Smooth muscle cell (in vitro differentiated cells): Measurements from ENCODE around the gene ITPKB. TPM values are rescaled to one million over a fixed set of nuclear protein-coding genes. Genes with fewer than 3 reads are reported as not detected.

Experiments used
- DNase-seq: peaks from one replicate; lab custom pipeline; 2025; ENCODE audit not compliant: unreplicated experiment; lab: John Stamatoyannopoulos, UW
- H2AFZ ChIP-seq: fragments of 200-600 bp; sonication (generic); 2 replicates; pipeline ENCODE4 v1.6.0; 2016; ENCODE audit warnings: antibody characterized with exemption, low read depth, mild to moderate bottlenecking
- H3F3A ChIP-seq: fragments of 200-600 bp; sonication (generic); 2 replicates; pipeline ENCODE4 v1.6.0; 2017; ENCODE audit warnings: antibody characterized with exemption, low read depth
- H3K27ac ChIP-seq: fragments of 200-600 bp; sonication (generic); 2 replicates; pipeline ENCODE4 v1.5.1; 2016; ENCODE audit warnings: low read depth, mild to moderate bottlenecking
- H3K27me3 ChIP-seq: fragments of 200-600 bp; sonication (generic); 2 replicates; pipeline ENCODE4 v1.6.1; 2016; ENCODE audit warnings: low read depth, mild to moderate bottlenecking
- H3K36me3 ChIP-seq: fragments of 200-600 bp; sonication (generic); 2 replicates; pipeline ENCODE4 v1.5.1; 2016; ENCODE audit warnings: low read depth
- H3K4me1 ChIP-seq: fragments of 200-600 bp; sonication (generic); 2 replicates; pipeline ENCODE4 v1.5.1; 2016; ENCODE audit warnings: low read depth
- H3K4me2 ChIP-seq: fragments of 200-600 bp; sonication (generic); 2 replicates; pipeline ENCODE4 v1.6.0; 2016; ENCODE audit warnings: mild to moderate bottlenecking
- H3K4me3 ChIP-seq: fragments of 200-600 bp; sonication (generic); 2 replicates; pipeline ENCODE4 v1.5.1; 2016; ENCODE audit warnings: mild to moderate bottlenecking
- H3K79me2 ChIP-seq: fragments of 200-600 bp; sonication (generic); 2 replicates; pipeline ENCODE4 v1.6.0; 2016; ENCODE audit warnings: low read depth, mild to moderate bottlenecking
- H3K9ac ChIP-seq: fragments of 200-600 bp; sonication (generic); 2 replicates; pipeline ENCODE4 v1.6.0; 2016; ENCODE audit warnings: low read depth
- H3K9me3 ChIP-seq: fragments of 200-600 bp; sonication (generic); replicated peaks from 2 replicates; pipeline ENCODE4 v1.5.1; 2016; ENCODE audit warnings: low read depth
- H4K20me1 ChIP-seq: fragments of 200-600 bp; sonication (generic); 2 replicates; pipeline ENCODE4 v1.6.0; 2016; ENCODE audit warnings: low read depth
- WGBS: methylation state at CpG from one replicate; pipeline ENCODE4 v1.1.7; 2016; ENCODE audit warnings: low lambda C conversion rate; 5-methylcytosine and 5-hydroxymethylcytosine counted together
- polyA plus RNA-seq: library from polyadenylated mRNA; unstranded; fragments of >200 nt; fragmentation: Nextera tagmentation; extraction: Ambion mirVana; gene quantifications from 2 replicates; pipeline ENCODE4 v1.2.1, GENCODE V29; 2016
- total RNA-seq: library from RNA; depleted of rRNA; stranded (reverse); fragments of >200 nt; gene quantifications from 2 replicates; pipeline ENCODE4 v1.2.3, GENCODE V29; 2014
- TF ChIP-seq, protein P1 (sequence below): fragments of 200-600 bp; sonication (generic); IDR thresholded peaks from 2 replicates; pipeline ENCODE4 v1.5.1; 2017; ENCODE audit warnings: borderline replicate concordance, mild to moderate bottlenecking, antibody characterized with exemption; ENCODE audit not compliant: insufficient read depth, poor library complexity, severe bottlenecking

Gene ITPKB
- total and polyA plus RNA-seq, 2 experiments from 2014 or later, result 8.9 to 11.4 TPM

GRCh38 chr1:226781937-226782609 lies 43.0 kb upstream of the ITPKB start:
- no peaks in the 10 kb centered on the region for H3F3A ChIP-seq
- H3K4me1 ChIP-seq, result no peaks in the 10 kb centered on the region
- no peak overlapping the region for H3K4me3 ChIP-seq
- H3K27ac ChIP-seq, result no peak overlapping the region
- TF ChIP-seq, protein P1, sequence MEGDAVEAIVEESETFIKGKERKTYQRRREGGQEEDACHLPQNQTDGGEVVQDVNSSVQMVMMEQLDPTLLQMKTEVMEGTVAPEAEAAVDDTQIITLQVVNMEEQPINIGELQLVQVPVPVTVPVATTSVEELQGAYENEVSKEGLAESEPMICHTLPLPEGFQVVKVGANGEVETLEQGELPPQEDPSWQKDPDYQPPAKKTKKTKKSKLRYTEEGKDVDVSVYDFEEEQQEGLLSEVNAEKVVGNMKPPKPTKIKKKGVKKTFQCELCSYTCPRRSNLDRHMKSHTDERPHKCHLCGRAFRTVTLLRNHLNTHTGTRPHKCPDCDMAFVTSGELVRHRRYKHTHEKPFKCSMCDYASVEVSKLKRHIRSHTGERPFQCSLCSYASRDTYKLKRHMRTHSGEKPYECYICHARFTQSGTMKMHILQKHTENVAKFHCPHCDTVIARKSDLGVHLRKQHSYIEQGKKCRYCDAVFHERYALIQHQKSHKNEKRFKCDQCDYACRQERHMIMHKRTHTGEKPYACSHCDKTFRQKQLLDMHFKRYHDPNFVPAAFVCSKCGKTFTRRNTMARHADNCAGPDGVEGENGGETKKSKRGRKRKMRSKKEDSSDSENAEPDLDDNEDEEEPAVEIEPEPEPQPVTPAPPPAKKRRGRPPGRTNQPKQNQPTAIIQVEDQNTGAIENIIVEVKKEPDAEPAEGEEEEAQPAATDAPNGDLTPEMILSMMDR, result no peak
- 88% methylated on average over 7 of the region's 7 CpGs for whole genome bisulfite sequencing
- DNase-seq, result no peak
- no peak overlapping the region for H2AFZ ChIP-seq
- no peaks in the 10 kb centered on the region for H3K36me3 ChIP-seq
- no peaks in the 10 kb centered on the region for H3K27me3 ChIP-seq
- H3K9me3 ChIP-seq, result no peaks in the 10 kb centered on the region
- no peak overlapping the region for H3K4me2 ChIP-seq
- H4K20me1 ChIP-seq, result no peaks in the 10 kb centered on the region
- no peaks in the 10 kb centered on the region for H3K79me2 ChIP-seq
- H3K9ac ChIP-seq, result no peak overlapping the region

DNA sequence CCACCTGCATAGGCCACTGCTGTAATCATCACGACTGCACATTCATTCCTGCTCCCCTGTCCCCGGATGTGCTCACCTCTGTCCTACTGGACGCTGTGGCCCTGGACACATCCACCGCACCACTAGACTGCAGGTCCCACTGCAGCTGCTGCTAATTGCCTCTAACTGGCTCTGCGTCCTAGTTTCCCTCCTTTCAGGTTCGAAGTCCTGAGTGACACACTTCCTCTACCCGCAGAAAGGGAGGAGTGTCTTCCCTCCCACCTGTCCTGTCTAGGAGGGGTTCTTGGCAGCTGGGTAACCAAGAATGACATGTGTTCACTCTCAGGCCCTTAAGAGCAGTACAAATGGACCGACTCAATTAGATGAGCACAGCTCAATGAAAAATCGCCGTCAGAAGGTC lies 40.5 kb upstream of the ITPKB start:
- Histone ChIP-seq H3K36me3 (no peaks in the 10 kb centered on the region), H3K9ac (no peak overlapping the region), H3K4me3 (no peak overlapping the region), H3K4me2 (no peak overlapping the region), H3K79me2 (no peaks in the 10 kb centered on the region), H3F3A (no peaks in the 10 kb centered on the region), H3K9me3 (no peaks in the 10 kb centered on the region), H3K27ac (no peak overlapping the region), H3K4me1 (no peaks in the 10 kb centered on the region), H3K27me3 (no peaks in the 10 kb centered on the region), H2AFZ (no peak overlapping the region), H4K20me1 (no peaks in the 10 kb centered on the region)
- TF ChIP-seq, protein P1, result no peak
- 92% methylated on average over 10 of the region's 10 CpGs for WGBS
- DNase-seq, result no peak

DNA sequence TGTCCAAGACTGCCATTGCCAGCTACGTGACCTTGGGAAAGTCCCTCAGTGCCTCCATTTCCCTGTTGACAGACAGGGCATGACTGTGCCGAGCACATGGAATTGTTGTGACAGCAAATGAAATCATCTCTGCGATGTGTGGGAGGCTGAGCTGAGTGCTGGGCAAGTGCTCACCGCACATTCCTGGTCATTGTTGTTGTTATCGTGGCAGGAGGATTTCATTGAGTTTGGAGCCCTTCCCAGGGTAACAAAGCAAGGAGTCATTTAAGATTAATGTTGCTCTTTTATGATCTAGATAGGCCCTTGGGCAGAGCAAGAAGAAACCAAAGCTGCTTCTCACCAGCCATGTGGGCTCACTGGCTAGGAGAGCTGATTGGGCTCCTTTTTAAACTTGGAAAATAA lies 39.6 kb upstream of the ITPKB start:
- Histone ChIP-seq H3K9me3 (no peaks in the 10 kb centered on the region), H2AFZ (no peak overlapping the region), H3K4me2 (no peak overlapping the region), H4K20me1 (no peaks in the 10 kb centered on the region), H3K36me3 (no peaks in the 10 kb centered on the region), H3K27ac (no peak overlapping the region), H3K4me1 (no peaks in the 10 kb centered on the region), H3K79me2 (no peaks in the 10 kb centered on the region), H3F3A (no peaks in the 10 kb centered on the region), H3K27me3 (no peaks in the 10 kb centered on the region), H3K9ac (no peak overlapping the region), H3K4me3 (no peak overlapping the region)
- WGBS, result 33% methylated on average over 5 of the region's 5 CpGs
- TF ChIP-seq, protein P1, result no peak
- no peak for DNase-seq

DNA sequence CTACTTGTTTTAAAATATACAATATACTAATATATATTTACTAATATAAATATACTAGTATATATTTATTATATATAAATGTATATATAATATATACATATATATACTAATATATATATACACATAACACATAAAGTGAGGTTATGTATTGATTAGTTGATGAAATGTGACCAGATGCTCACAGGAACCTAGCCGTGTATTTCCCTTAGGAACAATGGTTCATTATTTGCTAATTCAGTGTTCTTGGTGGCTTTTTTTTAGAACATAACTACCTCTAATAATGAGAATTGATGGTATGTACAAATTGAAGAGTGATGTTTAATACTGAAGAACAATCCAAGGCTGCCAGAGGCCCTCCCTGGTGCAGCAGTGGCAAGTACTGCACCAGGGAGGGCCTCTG lies 37.9 kb upstream of the ITPKB start:
- no peak overlapping the region for H3K9ac ChIP-seq
- H3K36me3 ChIP-seq, result no peaks in the 10 kb centered on the region
- H3F3A ChIP-seq, result no peaks in the 10 kb centered on the region
- no peak overlapping the region for H3K4me3 ChIP-seq
- no peaks in the 10 kb centered on the region for H4K20me1 ChIP-seq
- no peak overlapping the region for H3K4me2 ChIP-seq
- no peak overlapping the region for H3K27ac ChIP-seq
- H3K4me1 ChIP-seq, result no peaks in the 10 kb centered on the region
- 97% methylated on average over 1 of the region's 1 CpG for WGBS
- TF ChIP-seq, protein P1, result no peak
- H3K27me3 ChIP-seq, result no peaks in the 10 kb centered on the region
- H3K79me2 ChIP-seq, result no peaks in the 10 kb centered on the region
- H3K9me3 ChIP-seq, result no peaks in the 10 kb centered on the region
- DNase-seq, result no peak
- no peak overlapping the region for H2AFZ ChIP-seq
